ENCODE results near the gene HBZ.
"Not testable (repeated sequence)": the region's sequence is repeated elsewhere in the genome, so short reads cannot be mapped to it uniquely, and the experiment has no call there.

Gene HBZ

DNA sequence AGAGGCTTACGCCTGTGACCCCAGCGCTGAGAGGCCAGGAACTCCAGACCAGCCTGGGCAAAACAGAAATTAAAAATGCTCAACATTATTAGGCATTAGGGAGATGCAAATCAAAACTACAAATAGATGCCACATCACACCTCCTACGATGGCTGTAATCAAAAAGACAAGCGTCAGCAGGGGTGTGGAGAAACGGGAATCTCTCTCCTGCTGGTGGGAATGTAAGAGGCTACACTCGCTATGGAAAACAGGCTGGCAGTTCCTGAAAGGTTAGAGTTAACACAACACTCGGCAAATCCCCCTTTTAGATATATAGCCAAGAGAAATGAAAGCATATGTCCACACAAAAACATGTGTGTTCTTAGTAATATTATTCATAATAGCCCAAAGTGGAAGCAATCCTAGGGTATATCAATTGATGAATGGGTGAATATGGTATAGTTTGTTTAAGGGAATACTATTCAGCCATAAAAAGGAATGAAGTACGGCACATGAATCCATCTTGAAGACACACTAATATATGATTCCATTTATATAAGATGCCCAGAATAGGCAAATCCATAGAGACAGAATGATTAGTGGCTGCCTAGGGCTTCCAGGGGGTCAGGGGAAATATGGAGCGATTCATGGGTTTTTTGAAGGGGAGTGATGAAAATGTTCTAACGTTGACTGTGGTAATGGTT lies 12.1 kb upstream of the HBZ start:
- no peak for DNase-seq

DNA sequence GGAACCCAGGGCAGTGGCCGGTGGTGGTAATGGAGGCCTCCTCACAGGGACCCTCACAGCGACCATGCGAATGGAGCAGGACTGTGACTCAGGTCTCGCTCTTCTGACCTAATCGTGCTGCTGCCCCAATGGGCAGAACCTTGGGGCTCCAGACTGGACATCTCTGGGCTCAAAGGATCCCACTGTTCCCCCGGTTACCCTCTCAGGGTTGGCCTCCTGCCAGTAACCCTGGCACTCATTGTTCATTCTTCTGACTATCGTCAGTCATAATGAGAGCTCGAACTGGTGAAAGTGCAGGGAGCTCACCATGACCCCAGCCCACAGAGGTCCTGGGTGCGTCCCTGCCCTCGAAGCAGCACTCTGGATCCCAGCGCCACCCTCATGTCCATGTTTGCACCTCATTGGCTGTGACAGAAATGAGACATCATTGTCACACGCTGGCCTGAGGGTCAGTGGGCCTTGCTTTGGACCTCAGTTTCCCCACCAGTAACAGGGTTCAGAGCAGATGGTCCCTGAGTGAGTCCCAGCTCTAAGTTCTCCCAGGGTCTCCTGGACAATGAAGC lies 10.0 kb upstream of the HBZ start:
- no peak for DNase-seq

DNA sequence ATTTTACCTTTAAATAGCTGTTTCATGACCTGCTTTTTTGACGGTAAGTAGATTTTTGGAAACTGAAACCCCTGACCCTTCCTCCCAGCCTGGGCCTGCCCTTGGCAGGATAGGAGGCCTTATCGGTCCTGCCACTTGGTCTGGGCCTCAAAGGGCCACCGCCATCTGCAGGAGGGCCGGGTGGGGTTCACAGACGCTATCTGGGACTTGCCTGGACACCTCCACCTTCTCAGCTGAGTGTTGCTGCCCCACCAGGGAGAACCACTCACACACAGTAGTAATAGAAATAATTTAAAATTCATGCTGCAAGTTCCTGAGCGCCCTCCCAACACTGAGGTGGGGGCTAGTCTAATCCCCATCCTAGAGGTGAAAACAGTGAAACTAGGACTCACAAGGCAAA lies 9.4 kb upstream of the HBZ start:
- no peak for DNase-seq

DNA sequence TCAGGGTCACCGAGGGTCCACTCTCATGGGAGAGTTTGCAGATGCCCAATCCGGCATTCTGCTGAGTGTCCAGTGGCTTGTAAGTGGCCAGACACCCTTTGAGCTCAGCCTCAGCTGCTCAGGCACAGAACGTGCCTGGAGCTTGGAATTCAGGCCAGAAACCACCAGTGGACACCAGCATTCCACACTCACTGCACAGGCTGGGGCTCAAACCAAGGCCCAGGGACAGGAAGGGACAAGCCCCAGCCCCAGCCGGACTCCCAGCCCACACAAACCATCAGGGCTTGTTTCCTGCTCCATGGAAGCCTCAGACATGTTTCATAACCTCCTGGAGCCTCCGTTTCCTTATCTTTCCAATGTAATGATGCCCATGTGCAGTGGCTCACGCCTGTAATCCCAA lies 9.0 kb upstream of the HBZ start:
- DNase-seq, result no peak

DNA sequence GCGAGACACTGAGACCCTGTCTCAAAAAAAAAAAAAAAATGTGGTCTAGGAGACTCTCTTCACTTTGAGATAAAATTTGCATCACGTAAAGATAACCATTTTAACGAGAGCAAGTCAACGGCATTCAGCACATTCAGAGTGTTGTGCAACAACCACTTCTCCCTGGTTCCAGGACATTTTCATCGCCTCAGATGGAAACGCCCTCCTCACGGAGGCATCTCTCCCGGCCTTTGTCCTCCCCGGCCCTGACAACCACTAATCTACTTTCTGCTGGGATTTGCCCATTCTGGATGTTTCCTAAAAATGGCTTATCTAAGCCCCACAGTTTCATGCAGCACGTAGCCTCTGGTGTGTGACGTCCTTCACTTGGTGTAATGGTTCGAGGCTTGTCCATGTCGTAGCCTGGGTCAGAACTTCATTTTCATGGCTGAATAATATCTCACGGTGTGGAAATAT lies 7.6 kb upstream of the HBZ start:
- no peak for DNase-seq

DNA sequence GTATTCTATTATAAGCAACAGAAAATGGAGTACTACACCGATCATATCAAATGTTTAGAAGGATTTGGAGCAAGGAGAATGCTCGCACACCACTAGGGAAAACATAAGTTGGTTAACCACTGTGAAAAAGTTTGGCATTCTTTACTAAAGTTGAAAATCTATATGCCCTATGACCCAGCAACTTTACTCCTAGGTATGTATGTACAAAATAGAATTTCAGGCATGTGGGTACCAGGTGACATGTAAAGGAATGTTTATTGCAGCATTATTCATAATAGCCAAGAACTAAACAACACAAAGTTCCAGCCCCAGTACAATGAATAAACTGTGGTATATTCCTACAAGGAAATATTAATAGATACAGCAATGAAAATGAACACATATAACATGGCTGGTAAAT lies 5.8 kb upstream of the HBZ start:
- no peak for DNase-seq

DNA sequence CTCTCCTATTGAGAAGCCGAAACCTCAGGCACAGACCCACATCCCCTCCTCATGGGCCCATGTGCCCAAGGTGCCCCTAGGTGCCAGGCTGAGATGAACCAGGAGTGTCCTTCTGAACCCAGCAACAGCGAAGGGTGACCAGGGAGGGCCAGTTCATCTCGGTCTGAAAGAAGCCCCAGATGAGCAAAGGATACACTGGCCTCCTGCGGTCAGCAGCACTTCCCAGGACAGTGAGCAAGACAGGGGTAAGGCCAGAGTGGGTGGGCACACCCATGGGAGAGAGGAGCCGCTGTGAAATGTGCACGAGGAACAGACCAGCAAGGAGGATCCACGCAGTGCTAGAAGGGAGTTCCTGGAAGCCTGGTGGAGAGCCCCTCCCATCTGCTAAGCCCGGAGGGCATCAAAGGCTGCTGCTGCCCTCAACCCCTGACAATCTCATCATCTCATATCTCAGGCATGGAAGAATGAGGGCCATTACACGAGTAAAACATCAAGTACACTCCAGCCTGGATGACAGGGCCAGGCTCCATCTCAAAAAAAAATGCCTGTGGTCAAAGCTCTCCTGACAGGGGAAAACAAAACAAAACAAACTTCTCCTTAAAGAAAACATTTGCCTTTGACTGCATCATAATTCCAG lies 3.3 kb upstream of the HBZ start:
- no peak for DNase-seq

DNA sequence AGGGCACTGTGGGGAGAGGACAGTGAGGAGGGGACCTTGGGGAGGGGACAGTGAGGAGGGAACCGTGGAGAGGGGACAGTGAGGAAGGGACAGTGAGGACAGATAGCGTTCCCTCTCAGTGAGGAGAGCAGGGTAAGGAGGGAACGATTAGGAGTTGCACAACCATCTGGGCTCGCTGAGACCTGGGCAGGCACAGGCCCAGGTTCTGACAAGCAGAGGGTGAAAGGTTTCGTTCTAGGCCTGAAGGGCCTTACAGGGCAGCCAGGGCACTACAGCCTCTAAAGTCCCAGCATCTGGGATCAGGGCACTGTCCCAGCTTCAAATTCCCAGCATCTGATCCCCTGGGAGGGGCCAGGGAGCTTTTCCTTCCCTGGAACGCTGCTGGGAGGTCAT lies 681 bp downstream of the HBZ start:
- not testable (repeated sequence) for DNase-seq

DNA sequence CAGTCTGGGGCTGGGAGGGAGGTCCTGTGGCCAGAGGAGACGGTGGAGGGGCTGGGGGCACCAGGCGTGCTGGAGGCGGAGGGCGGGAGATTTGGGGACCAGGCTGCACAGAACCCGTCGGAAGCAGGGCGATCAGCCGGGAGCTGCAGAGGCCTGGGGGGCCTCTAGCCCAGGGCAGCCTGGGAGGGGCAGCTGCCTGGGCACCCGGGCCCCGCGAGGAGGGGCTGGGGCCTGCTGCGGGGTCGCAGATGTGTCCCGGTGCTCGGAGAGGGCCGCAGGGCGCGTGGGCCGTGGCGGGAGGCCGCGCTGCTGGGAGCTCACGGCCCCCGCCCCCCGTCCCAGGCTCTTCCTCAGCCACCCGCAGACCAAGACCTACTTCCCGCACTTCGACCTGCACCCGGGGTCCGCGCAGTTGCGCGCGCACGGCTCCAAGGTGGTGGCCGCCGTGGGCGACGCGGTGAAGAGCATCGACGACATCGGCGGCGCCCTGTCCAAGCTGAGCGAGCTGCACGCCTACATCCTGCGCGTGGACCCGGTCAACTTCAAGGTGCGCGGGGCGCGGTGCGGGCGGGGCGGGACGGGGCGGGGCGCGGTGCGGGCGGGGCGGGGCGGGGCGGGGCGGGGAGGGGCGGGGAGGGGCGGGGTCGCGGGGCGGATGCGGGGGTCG lies 1.2 kb downstream of the HBZ start:
- DNase-seq, result not testable (repeated sequence)

DNA sequence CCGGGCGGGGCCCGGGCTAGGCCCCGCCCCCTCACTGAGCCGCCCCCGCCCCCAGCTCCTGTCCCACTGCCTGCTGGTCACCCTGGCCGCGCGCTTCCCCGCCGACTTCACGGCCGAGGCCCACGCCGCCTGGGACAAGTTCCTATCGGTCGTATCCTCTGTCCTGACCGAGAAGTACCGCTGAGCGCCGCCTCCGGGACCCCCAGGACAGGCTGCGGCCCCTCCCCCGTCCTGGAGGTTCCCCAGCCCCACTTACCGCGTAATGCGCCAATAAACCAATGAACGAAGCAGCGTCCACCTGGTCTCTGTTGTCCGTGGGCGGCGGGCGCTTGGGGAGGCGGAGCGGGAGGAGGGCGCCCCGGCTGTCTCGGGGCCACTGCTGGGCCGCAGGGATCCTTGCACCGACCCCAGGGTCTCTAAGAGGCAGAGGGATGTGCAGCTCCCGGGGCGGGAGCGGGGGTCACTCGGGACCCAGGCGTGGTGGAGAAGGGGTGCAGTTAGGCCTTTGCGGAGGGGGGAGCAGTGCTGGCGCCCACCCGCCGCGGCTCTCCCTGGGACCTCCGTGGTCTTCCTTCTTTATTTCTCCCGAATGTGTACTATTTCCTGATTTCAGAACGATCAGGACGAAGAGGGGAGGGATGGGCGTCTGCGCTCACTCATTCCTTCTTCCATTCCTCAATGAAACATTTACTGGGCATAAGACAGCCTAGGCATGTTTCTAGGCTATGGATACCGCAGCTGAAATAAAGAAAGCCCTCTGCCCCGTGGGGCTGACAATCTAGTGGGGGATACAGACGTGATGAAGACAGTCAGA lies 2.0 kb downstream of the HBZ start:
- no peak for DNase-seq

DNA sequence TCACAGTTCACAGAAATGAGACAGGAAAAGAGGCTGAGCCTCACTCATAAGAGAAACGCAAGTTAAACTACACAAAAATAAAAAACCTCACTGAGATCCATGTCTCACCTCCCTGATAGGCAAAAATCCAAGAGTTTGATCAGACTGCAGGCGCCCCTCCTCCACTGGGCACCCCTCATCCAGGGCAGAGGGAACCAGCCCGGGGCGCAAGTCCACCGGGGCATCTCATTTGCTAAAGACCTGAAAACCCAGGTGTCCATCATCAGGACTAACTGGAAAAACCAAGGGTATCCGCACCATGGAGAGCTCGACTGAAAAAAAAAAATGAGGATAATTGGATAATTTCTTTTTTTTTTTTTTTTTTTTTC lies 2.6 kb downstream of the HBZ start:
- no peak for DNase-seq

DNA sequence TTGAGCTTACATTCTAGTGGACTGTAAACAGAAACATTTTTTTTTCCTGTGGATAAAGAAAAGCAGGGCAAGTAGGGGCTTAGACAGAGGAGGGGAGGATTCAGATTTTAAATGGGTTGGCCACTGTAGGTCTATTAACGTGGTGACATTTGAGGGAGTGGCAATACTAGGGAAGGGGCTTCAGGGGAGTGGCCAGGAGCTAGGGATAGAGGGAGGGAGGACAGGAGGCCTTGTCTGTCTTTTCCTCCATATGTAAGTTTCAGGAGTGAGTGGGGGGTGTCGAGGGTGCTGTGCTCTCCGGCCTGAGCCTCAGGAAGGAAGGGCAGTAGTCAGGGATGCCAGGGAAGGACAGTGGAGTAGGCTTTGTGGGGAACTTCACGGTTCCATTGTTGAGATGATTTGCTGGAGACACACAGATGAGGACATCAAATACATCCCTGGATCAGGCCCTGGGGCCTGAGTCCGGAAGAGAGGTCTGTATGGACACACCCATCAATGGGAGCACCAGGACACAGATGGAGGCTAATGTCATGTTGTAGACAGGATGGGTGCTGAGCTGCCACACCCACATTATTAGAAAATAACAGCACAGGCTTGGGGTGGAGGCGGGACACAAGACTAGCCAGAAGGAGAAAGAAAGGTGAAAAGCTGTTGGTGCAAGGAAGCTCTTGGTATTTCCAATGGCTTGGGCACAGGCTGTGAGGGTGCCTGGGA lies 6.8 kb downstream of the HBZ start:
- DNase-seq, result no peak

DNA sequence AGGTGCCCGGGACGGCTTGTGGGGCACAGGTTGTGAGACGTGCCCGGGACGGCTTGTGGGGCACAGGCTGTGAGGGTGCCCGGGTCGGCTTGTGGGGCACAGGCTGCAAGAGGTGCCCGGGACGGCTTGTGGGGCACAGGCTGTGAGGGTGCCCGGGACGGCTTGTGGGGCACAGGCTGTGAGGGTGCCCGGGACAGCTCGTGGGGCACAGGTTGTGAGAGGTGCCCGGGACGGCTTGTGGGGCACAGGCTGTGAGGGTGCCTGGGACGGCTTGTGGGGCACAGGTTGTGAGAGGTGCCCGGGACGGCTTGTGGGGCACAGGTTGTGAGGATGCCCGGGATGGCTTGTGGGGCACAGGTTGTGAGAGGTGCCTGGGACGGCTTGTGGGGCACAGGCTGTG lies 7.8 kb downstream of the HBZ start:
- not testable (repeated sequence) for DNase-seq

DNA sequence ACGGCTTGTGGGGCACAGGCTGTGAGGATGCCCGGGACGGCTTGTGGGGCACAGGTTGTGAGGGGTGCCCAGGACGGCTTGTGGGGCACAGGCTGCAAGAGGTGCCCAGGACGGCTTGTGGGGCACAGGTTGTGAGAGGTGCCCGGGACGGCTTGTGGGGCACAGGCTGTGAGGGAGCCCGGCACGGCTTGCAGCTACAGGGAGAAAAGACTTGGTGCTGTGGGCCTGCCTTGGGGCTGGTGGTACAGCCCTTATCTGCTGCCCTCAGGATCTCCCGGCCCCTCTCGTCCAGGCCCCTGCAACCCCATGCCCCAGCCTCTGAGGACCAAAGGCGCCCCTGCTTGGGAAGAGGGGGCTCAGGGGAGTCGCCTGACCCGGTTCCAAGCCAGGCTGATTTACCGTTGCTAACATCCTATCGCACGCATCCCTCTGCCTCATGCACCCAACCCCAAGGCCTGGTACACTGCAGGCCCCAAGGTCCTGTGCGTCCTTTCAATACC lies 8.3 kb downstream of the HBZ start:
- DNase-seq, result no peak

DNA sequence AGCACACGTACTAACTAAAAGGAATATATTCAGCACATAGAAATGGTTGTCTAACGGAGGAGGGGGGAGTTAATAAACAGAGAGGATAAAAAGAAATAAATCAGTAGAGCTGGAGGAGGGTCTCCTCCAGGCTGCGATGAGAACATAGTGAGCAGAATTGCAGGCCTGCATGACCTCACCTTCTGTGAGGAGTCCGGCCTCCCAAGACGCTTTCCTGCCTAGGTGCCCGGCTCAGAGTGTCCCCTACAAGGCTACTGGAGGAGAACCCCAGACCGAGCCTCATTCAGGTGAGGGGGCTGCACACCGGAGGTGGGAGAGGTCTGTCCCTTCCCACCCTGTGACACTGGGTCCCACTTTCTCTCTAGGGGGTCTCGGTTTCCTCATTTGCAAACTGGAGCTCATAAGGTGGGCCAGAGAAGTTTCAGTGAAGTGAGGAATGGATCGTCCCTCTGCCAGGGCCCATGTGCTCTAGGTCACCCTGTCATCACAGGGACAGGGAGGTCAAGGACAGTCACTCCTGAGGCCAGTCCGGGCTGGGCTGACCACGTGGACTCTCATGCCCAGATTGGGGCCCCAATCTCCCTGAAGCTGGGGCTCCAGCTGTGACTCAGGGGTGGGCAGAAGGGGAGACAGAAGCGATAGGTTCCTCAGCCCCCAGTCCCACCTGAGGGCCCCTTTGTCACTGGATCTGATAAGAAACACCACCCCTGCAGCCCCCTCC lies 10.0 kb downstream of the HBZ start:
- DNase-seq, result no peak

DNA sequence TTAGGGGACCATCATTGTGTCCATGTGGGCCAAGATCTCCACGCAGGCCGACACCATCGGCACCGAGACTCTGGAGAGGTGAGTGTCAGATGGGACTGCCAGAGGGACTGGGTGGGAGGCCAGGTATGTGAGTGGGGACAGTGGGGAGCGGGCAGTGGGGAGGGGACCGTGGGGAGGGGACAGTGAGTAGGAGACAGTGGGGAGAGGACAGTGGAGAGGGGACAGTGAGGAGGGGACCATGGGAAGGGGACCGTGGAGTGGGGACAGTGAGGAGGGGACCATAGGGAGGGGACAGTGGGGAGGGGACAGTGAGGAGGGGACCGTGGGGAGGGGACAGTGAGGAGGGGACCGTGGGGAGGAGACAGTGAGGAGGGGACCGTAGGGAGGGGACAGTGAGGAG lies 10.7 kb downstream of the HBZ start:
- not testable (repeated sequence) for DNase-seq

DNA sequence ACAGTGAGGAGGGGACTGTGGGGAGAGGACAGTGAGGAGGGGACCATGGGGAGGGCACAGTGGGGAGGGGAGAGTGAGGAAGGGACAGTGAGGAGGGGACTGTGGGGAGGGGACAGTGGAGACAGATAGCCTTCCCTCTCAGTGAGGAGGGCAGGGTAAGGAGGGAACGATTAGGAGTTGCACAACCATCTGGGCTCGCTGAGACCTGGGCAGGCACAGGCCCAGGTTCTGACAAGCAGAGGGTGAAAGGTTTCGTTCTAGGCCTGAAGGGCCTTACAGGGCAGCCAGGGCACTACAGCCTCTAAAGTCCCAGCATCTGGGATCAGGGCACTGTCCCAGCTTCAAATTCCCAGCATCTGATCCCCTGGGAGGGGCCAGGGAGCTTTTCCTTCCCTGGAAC lies 11.3 kb downstream of the HBZ start:
- not testable (repeated sequence) for DNase-seq

DNA sequence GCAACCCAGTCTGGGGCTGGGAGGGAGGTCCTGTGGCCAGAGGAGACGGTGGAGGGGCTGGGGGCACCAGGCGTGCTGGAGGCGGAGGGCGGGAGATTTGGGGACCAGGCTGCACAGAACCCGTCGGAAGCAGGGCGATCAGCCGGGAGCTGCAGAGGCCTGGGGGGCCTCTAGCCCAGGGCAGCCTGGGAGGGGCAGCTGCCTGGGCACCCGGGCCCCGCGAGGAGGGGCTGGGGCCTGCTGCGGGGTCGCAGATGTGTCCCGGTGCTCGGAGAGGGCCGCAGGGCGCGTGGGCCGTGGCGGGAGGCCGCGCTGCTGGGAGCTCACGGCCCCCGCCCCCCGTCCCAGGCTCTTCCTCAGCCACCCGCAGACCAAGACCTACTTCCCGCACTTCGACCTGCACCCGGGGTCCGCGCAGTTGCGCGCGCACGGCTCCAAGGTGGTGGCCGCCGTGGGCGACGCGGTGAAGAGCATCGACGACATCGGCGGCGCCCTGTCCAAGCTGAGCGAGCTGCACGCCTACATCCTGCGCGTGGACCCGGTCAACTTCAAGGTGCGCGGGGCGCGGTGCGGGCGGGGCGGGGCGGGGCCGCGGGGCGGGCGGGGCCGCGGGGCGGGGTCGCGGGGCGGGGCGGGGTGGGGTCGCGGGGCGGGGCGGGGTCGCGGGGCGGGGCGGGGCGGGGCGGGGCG lies 11.8 kb downstream of the HBZ start:
- not testable (repeated sequence) for DNase-seq

DNA sequence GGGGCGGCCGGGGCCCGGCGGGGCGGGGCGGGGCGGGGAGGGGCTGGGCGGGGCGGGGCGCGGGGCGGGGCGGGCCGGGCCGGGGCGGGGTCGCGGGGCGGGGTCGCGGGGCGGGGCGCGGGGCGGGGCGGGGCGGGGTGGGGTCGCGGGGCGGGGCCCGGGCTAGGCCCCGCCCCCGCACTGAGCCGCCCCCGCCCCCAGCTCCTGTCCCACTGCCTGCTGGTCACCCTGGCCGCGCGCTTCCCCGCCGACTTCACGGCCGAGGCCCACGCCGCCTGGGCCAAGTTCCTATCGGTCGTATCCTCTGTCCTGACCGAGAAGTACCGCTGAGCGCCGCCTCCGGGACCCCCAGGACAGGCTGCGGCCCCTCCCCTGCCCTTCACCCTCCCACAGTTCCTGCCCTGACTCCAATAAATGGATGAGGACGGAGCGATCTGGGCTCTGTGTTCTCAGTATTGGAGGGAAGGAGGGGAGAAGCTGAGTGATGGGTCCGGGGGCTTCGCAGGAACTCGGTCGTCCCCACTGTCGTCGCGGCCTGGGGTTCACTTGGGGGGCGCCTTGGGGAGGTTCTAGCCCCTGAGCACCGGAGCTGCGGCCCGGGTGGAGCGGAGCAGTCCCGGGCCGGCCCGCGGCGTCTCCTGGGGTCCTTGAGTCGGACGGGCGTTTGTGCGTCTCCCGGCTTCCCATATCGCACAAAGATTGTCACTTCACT lies 12.5 kb downstream of the HBZ start:
- DNase-seq, result no peak
